Measurements from ENCODE around the gene PRKN. TPM values are rescaled to one million over a fixed set of nuclear protein-coding genes. Genes with fewer than 3 reads are reported as not detected.

PRKN gene
- total RNA-seq, 1 donor from 2014 or later, result 5.7 TPM

DNA sequence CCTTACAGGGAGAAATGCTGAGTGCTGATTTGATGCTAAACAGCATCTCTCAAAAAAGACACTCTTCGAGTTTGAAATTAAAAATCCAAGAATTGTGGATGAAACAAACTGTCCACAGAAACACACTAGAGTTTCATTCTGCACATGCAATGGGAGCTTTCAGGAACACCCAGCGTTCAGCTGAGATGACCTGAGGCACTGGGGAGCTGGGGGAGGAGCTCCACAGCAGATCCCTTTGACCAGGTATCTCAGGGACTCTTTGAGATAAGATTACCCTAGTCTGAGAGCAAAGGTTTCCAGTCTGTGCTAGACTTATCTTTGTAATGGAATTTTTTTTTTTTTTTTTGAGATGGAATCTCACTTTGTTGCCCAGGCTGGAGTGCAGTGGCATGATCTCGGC lies 1382.9 kb downstream of the PRKN start:
- DNase-seq (ENCODE audit: low spot score), result no peak
- no peak overlapping the region for H3K4me3 Mint-ChIP-seq (ENCODE audit: unreplicated experiment)
- no peak overlapping the region for H3K27ac Mint-ChIP-seq (ENCODE audit: unreplicated experiment)
- H3K27me3 Mint-ChIP-seq (ENCODE audit: low read depth), result no peaks in the 10 kb centered on the region
- peaks cover 3% of the 10 kb centered on the region for H3K4me1 Mint-ChIP-seq (ENCODE audit: low read depth)
- TF ChIP-seq, protein P1, sequence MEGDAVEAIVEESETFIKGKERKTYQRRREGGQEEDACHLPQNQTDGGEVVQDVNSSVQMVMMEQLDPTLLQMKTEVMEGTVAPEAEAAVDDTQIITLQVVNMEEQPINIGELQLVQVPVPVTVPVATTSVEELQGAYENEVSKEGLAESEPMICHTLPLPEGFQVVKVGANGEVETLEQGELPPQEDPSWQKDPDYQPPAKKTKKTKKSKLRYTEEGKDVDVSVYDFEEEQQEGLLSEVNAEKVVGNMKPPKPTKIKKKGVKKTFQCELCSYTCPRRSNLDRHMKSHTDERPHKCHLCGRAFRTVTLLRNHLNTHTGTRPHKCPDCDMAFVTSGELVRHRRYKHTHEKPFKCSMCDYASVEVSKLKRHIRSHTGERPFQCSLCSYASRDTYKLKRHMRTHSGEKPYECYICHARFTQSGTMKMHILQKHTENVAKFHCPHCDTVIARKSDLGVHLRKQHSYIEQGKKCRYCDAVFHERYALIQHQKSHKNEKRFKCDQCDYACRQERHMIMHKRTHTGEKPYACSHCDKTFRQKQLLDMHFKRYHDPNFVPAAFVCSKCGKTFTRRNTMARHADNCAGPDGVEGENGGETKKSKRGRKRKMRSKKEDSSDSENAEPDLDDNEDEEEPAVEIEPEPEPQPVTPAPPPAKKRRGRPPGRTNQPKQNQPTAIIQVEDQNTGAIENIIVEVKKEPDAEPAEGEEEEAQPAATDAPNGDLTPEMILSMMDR (IDR thresholded peaks at IDR 0.05), result no peak
- no peaks in the 10 kb centered on the region for H3K9me3 Mint-ChIP-seq (ENCODE audit: low read depth)
- H3K36me3 Mint-ChIP-seq (ENCODE audit: low read depth), result peaks cover 2% of the 10 kb centered on the region

DNA sequence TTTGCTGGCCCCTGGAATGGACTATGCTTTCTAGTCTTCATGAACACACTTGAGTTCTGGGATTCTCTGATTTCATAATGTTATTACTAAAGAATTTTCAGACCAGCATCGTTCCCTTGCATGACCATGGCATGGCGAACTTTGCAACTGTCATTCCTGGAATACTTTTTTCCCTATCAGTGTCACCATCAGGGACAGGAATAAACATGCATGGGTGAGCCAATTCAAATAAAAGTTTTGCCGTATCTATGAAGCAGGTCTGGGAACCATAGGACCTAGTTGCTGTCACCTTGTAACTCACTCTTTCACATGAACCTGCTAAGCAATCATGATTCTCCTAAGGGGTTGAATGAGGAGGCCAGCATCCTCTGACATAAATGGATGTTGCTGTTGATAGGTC lies 1385.5 kb downstream of the PRKN start:
- H3K27me3 Mint-ChIP-seq (ENCODE audit: low read depth), result no peaks in the 10 kb centered on the region
- TF ChIP-seq, protein P1 (IDR thresholded peaks at IDR 0.05), result no peak
- no peak for DNase-seq (ENCODE audit: low spot score)
- no peaks in the 10 kb centered on the region for H3K9me3 Mint-ChIP-seq (ENCODE audit: low read depth)
- no peak overlapping the region for H3K27ac Mint-ChIP-seq (ENCODE audit: unreplicated experiment)
- H3K36me3 Mint-ChIP-seq (ENCODE audit: low read depth), result no peaks in the 10 kb centered on the region
- H3K4me1 Mint-ChIP-seq (ENCODE audit: low read depth), result no peaks in the 10 kb centered on the region
- no peak overlapping the region for H3K4me3 Mint-ChIP-seq (ENCODE audit: unreplicated experiment)

DNA sequence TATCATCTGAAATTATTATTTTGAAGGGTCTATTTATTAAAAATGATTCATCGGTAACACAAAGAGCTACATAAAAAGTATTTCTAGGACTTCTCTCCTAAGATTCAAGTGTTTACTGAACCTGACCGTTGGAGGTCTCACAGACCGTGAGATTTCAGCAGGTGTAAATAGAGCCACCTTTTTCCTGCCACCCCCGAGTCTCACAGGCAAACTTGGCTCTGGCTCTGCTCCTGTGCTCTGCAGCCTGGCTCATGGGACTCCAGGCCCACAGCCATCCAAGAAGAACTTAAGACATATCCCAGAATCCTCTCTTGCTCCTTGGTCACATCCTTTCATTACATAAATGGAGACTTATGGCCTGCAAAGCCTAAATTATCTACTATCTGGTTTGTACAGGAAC lies 1385.9 kb downstream of the PRKN start:
- H3K4me3 Mint-ChIP-seq (ENCODE audit: unreplicated experiment), result no peak overlapping the region
- H3K36me3 Mint-ChIP-seq (ENCODE audit: low read depth), result no peaks in the 10 kb centered on the region
- H3K27me3 Mint-ChIP-seq (ENCODE audit: low read depth), result no peaks in the 10 kb centered on the region
- TF ChIP-seq, protein P1 (IDR thresholded peaks at IDR 0.05), result no peak
- no peaks in the 10 kb centered on the region for H3K4me1 Mint-ChIP-seq (ENCODE audit: low read depth)
- H3K9me3 Mint-ChIP-seq (ENCODE audit: low read depth), result no peaks in the 10 kb centered on the region
- no peak overlapping the region for H3K27ac Mint-ChIP-seq (ENCODE audit: unreplicated experiment)
- DNase-seq (ENCODE audit: low spot score), result no peak

DNA sequence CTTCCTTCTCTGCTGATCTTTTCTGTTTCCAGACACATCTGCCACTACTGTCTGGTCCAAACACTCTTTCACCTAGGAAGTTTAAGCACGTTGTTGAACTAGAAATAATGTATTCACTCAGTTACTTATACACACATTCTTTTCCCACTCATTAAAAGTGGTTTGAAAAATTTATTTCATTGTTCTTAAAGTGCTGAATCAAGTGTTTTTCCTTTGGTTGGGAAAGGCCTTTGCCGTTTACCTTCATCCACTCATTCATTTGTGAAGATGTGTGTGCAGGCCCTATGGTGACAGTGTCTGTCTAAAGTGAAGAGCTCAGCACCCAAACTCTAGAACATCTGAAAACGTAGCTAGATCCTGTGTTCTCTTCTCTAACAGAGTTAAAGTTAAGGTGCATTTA lies 1389.6 kb downstream of the PRKN start:
- no peaks in the 10 kb centered on the region for H3K27me3 Mint-ChIP-seq (ENCODE audit: low read depth)
- H3K27ac Mint-ChIP-seq (ENCODE audit: unreplicated experiment), result no peak overlapping the region
- no peak overlapping the region for H3K4me3 Mint-ChIP-seq (ENCODE audit: unreplicated experiment)
- TF ChIP-seq, protein P1 (IDR thresholded peaks at IDR 0.05), result no peak
- H3K36me3 Mint-ChIP-seq (ENCODE audit: low read depth), result no peaks in the 10 kb centered on the region
- no peaks in the 10 kb centered on the region for H3K9me3 Mint-ChIP-seq (ENCODE audit: low read depth)
- H3K4me1 Mint-ChIP-seq (ENCODE audit: low read depth), result peaks cover 7% of the 10 kb centered on the region
- no peak for DNase-seq (ENCODE audit: low spot score)

DNA sequence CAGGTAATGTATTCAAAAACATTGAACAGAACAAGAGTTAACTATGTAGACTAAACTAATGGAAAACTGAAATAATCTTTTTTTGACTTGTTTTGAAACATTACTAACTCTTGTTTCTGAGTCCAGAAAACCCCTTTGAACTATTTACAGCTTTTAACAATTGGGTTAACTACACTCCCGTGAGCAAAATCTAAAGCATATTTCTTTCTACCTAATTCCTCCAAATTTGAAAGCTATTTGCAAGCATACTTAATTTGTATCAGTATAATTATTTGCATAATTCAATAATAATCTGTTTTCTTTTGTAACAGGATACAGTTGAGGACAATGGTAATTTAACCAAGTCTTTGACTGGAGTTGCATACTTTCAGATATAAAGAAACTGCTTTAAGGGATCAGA lies 1391.1 kb downstream of the PRKN start:
- Mint-ChIP-seq H3K36me3 (ENCODE audit: low read depth) (no peaks in the 10 kb centered on the region), H3K27ac (ENCODE audit: unreplicated experiment) (no peak overlapping the region), H3K27me3 (ENCODE audit: low read depth) (no peaks in the 10 kb centered on the region), H3K9me3 (ENCODE audit: low read depth) (no peaks in the 10 kb centered on the region), H3K4me1 (ENCODE audit: low read depth) (peaks cover 7% of the 10 kb centered on the region), H3K4me3 (ENCODE audit: unreplicated experiment) (no peak overlapping the region)
- DNase-seq (ENCODE audit: low spot score), result no peak
- TF ChIP-seq, protein P1 (IDR thresholded peaks at IDR 0.05), result no peak
